Measurements from ENCODE around the gene ITIH5. TPM values are rescaled to one million over a fixed set of nuclear protein-coding genes. Genes with fewer than 3 reads are reported as not detected.
A peak's percentile ranks its signal among the peaks of the same experiment; 100 is the strongest.
"Not testable (repeated sequence)": the region's sequence is repeated elsewhere in the genome, so short reads cannot be mapped to it uniquely, and the experiment has no call there.

ITIH5 gene
- total and polyA plus RNA-seq, 2 of the 13 experiments (the other 11 are each of a cell fraction or from before 2014, with no cell fraction given) = 4.7 to 8.9 TPM

GRCh38 chr10:7690885-7691597, 24.3 kb upstream of the ITIH5 start:
- ATAC-seq; in situ Hi-C loops (cut with HindIII; ENCODE audit: extremely low pct_ligation_motif_present, low pct_unique_long_range_greater_than_20kb); POLR2A ChIA-PET; H3K4me3 ChIP-seq (replicated peaks in 1 of 3; ENCODE audit: insufficient read depth in 1 of 3, low read depth in 2 of 3, low read length in 3 of 3); intact Hi-C loops (cut with micrococcal nuclease; ENCODE audit: unreplicated experiment); H4K20me1 ChIP-seq (ENCODE audit: insufficient read depth, low read length); H3K9ac ChIP-seq (ENCODE audit: insufficient read depth, low read depth, low read length); FAIRE-seq; DNase-seq (ENCODE audit: low spot score); H3K27me3 ChIP-seq (ENCODE audit: control insufficient read depth in 1 of 2, insufficient read depth in 2 of 2, low read length in 2 of 2); H2AFZ ChIP-seq (ENCODE audit: low read length); H3K4me2 ChIP-seq (ENCODE audit: low read depth, low read length); H3K27ac ChIP-seq (ENCODE audit: extremely low read length, insufficient read depth, low read length); CTCF ChIA-PET (ENCODE audit: low intra/inter-chr PET ratio, low total read pairs); H3K79me2 ChIP-seq (ENCODE audit: insufficient read depth, low read length); BruUV-seq (replicated peaks); H3K36me3 ChIP-seq (replicated peaks in 1 of 2; ENCODE audit: control insufficient read depth in 1 of 2, insufficient read depth in 2 of 2, low read length in 2 of 2): not testable (repeated sequence)
- peak; percentile 96; the same call in 1 of the 2 replicates for TF ChIP-seq ZNF564 (CRISPR knock-in tag; IDR thresholded peaks at IDR 0.05)
- 97% methylated on average over 3 of the region's 3 CpGs for WGBS (ENCODE audit: low lambda C conversion rate)
- Histone ChIP-seq H3K4me1 (ENCODE audit: insufficient read depth, low read length) (peaks cover 25% of the 10 kb centered on the region), H3K9me3 (ENCODE audit: low read length) (peaks cover 43% of the 10 kb centered on the region)

- CTCF ChIA-PET (ENCODE audit: low intra/inter-chr PET ratio, low total read pairs) = no interaction called here
- no peaks in the 10 kb centered on the region; a peak in 1 of 5 replicates for H3K27me3 ChIP-seq (ENCODE audit: control insufficient read depth in 1 of 2, insufficient read depth in 2 of 2, low read length in 2 of 2)
- no peak overlapping the region for H3K9ac ChIP-seq (ENCODE audit: insufficient read depth, low read depth, low read length)
- in situ Hi-C loops (cut with HindIII; ENCODE audit: extremely low pct_ligation_motif_present, low pct_unique_long_range_greater_than_20kb) = loop anchor here (5.0 kb wide), 1 partner anchor 162 kb away; no protein-coding TSS in a partner anchor
- H3K4me3 ChIP-seq (replicated peaks in 1 of 3; ENCODE audit: insufficient read depth in 1 of 3, low read depth in 2 of 3, low read length in 3 of 3) = no peak overlapping the region
- no peak for FAIRE-seq
- TF ChIP-seq ZNF12 (CRISPR knock-in tag; IDR thresholded peaks at IDR 0.05) = peak; percentile 75
- no peak for TF ChIP-seq GATA4 (IDR thresholded peaks at IDR 0.05; ENCODE audit: borderline replicate concordance, low read depth)
- TF ChIP-seq RBAK (CRISPR knock-in tag; IDR thresholded peaks at IDR 0.05) = peak; percentile 98
- no peak for TF ChIP-seq ZNF350 (CRISPR knock-in tag; IDR thresholded peaks at IDR 0.05; ENCODE audit: borderline replicate concordance, low read depth)
- TF ChIP-seq CHD4 (IDR thresholded peaks at IDR 0.05; ENCODE audit: borderline replicate concordance, low read length) = 0 out of 2 replicates have a peak, but pooled peaks have one; percentile 22
- peak; percentile 58 for TF ChIP-seq MNT (IDR thresholded peaks at IDR 0.05)
- POLR2A ChIA-PET = interaction anchor here (7.0 kb wide), 1 partner anchor 16 kb away, joined by 359 read pairs; the partner anchor contains the start of gene ITIH2
- BruUV-seq (replicated peaks) = no TSS peak
- no peak overlapping the region for H2AFZ ChIP-seq (ENCODE audit: low read length)
- no peak overlapping the region for H3K27ac ChIP-seq (ENCODE audit: extremely low read length, insufficient read depth, low read length)
- no peak for ATAC-seq
- intact Hi-C loops (cut with micrococcal nuclease; ENCODE audit: unreplicated experiment) = no loop called here
- no peaks in the 10 kb centered on the region for H4K20me1 ChIP-seq (ENCODE audit: insufficient read depth, low read length)
- DNase-seq (ENCODE audit: low spot score) = no peak
- H3K36me3 ChIP-seq (replicated peaks in 1 of 2; ENCODE audit: control insufficient read depth in 1 of 2, insufficient read depth in 2 of 2, low read length in 2 of 2) = no peaks in the 10 kb centered on the region
- peaks cover 32% of the 10 kb centered on the region for H3K4me1 ChIP-seq (ENCODE audit: insufficient read depth, low read length)
- no peak overlapping the region for H3K4me2 ChIP-seq (ENCODE audit: low read depth, low read length)
- no peaks in the 10 kb centered on the region for H3K79me2 ChIP-seq (ENCODE audit: insufficient read depth, low read length)
- H3K9me3 ChIP-seq (ENCODE audit: low read length) = peaks cover 43% of the 10 kb centered on the region
Observed at GRCh38 chr10:7689591-7689990, 22.8 kb upstream of the ITIH5 start.
